Neural progenitor cell (in vitro differentiated cells): Measurements from ENCODE around the gene ZNF783.

ENCODE experiments used
- EZH2 ChIP-seq: fragments of 200-600 bp; sonication (generic); IDR thresholded peaks from 2 replicates; pipeline ENCODE4 v1.6.1; 2017; ENCODE audit warnings: antibody characterized with exemption, mild to moderate bottlenecking, moderate library complexity
- EZH2phosphoT487 ChIP-seq: fragments of 200-600 bp; sonication (generic); IDR thresholded peaks from 2 replicates; pipeline ENCODE4 v1.6.1; 2017; ENCODE audit warnings: antibody characterized with exemption
- TF ChIP-seq, protein P1 (sequence below): fragments of 200-600 bp; sonication (generic); IDR thresholded peaks from 2 replicates; pipeline ENCODE4 v1.5.1; 2017; ENCODE audit warnings: antibody characterized with exemption, mild to moderate bottlenecking

- TF ChIP-seq, protein P1, sequence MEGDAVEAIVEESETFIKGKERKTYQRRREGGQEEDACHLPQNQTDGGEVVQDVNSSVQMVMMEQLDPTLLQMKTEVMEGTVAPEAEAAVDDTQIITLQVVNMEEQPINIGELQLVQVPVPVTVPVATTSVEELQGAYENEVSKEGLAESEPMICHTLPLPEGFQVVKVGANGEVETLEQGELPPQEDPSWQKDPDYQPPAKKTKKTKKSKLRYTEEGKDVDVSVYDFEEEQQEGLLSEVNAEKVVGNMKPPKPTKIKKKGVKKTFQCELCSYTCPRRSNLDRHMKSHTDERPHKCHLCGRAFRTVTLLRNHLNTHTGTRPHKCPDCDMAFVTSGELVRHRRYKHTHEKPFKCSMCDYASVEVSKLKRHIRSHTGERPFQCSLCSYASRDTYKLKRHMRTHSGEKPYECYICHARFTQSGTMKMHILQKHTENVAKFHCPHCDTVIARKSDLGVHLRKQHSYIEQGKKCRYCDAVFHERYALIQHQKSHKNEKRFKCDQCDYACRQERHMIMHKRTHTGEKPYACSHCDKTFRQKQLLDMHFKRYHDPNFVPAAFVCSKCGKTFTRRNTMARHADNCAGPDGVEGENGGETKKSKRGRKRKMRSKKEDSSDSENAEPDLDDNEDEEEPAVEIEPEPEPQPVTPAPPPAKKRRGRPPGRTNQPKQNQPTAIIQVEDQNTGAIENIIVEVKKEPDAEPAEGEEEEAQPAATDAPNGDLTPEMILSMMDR = no peak
- no peak for TF ChIP-seq EZH2phosphoT487
- TF ChIP-seq EZH2 = no peak
These were observed 31.3 kb downstream of the ZNF783 start for GRCh38 chr7:149293338-149293737.
